Stimulated activated CD8-positive, alpha-beta memory T cell treated with anti-CD3 and anti-CD28 coated beads, Interleukin-12 subunit alpha, Interleukin-12 subunit beta, amount 100 ng/mL, for 24 hours (primary cell): ENCODE results near the gene HES6.

Experiments
- DNase-seq: peaks from one replicate; pipeline ENCODE4 v3.0.0-alpha.2; 2020; ENCODE audit errors: extremely low read depth

HES6 gene, protein sequence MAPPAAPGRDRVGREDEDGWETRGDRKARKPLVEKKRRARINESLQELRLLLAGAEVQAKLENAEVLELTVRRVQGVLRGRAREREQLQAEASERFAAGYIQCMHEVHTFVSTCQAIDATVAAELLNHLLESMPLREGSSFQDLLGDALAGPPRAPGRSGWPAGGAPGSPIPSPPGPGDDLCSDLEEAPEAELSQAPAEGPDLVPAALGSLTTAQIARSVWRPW

DNA sequence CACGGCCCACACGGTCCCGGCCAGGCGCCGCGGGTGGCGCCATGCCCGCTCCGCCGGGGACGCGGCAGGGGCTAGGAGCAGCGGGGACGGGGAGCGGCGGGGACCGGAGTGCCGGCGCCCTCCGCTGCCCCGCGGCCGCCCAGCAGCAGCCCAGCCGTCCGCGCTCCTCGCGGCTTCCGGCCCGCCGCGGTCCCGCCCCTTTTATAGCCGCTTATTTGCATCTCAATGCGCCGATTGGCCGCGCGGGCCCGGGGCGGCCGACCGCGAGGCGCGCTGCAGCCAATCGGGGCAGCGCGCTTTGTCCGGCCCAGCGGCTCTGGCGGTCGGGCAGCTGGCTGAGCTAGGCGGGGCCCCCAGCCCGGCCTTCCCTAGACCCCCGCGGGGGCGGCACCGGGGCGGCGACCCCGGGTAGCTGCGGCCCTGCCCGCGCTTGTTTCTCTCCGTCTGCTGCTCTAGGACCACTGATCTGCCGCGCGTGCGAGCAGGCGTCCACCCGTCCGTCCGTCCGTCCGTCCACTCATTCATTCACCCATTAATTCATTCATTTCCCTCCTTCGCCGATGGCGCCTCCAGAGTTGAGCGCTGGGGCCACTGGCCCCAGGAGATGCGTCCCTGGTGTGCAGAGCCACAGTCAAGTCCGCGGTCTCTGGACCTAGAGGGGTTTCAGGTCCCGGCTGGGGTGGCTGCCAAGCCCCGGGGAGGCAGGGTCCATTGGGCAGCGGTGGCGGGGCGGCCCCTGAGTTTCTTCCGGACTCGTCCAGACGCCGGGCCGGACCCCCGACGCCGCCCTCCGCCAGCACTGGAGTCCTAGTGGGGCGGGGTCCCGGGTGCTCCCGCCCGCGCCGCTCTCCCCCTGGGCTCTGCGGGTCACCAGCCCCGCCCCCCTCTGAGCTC is at the start of gene HES6:
Gene HES6, minus strand, starts transcription at position 176 of the 894 bp plus-strand sequence. Its CDS starts 133 bp downstream, at position 43.
- DNase-seq: peak; percentile 55

DNA sequence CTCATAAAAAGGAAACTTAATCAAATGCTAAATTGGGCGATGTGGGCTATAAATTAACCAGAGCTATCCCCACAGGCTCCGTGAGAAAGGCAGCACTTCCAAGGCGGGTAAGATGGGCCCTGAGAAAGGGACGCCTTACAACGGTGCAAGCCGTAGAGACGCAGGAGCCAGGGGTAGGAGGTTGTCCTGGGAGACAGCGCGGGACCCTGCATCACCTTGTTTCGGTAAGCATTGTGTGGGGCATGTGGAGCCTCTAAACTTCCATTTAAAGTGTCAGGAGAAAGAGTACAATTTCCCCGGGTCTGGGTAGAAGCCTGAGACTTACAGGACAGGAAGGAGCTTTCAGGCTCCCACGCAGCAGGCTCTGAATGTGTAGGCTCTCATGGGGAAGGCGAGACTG is 49.7 kb upstream of the HES6 start:
- no peak for DNase-seq

DNA sequence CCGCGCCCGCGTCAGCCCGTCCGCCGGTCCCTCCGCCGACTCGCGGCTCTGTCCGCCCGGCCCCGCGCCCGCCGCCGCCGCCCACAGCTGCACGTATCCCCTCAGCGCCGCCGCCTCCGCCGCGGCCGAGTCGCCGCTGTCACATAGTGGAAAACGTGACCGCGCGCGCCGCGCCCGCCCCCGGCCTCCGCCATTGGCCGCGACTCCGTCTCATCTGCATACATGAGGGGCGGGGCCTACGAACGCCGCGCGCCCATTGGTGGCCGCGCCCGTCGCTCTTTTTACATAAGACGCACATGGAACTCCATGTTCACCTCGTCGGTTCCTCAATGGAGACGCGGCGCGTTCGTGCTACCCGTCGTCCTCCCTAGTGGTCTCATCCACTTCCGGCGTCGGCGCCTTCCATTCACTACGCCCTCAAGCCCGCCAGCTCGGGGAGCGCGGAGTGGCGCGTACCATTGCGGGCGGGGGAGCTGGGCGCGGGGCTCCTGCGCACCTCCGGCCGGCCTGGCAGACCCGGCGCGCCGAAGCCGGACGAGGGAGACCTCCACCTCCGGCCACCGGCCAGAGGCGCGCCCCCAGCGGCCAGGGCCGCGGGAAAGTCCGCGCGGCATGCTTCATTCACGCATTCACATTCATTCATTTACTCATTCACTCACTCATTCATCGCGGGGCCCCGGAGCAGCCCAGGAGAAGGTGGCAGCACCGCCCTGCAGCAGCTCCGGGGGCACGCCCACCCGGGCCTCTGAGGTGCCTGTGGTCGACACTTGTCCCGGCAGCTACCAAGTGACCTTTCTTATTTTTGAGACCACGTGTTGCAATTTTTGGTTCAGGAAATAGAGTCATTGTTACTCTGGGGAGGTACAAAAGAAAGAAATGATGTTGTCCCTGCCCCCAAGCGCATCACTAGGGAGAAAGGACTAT is 49.1 kb upstream of the HES6 start:
- DNase-seq: peak; percentile 88

DNA sequence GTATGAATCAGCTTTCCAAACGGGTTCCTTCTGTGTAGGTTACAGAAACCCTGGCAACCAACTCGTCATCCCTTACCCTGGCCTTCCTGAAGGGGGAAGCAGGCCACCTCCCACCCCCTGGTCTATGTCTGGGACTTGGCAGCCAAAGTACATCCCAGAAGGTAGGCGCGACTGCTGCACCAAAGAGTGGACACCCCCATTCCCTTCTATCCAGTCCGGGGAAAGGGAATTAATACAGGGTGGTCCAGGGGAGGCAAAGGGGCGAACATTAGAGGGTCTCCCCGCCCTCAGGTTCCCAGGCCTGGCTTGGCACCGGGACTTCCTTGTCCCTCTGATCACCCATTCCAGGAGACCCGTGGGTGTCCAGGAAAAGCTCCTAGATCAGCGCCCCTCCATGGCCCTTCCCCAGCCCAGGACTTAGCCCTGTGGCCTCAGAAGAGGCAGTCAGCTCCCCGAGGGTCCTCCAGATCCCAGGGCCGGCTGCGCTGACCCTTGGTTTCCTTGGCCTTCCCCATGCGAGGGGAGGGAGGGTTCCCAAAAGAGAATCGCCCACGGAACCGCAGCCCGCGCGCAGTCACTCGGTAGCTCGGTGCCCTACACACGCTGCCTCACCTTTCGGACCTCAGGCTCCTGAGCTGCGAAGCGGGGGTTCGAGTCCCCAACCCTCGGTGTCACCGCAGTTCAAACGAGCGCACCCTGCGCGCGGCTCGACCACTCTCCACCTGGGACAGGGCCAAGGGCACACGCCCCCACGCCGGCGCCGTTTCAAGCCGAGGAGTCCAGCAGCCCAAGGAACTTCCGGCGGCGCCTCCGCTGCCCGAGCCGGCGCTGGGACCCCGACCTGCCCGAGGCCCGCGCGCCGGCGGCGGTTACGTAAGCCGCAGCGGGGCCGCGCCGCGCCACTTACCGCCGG is 48.2 kb upstream of the HES6 start, which contains the start of gene PER2:
Gene PER2, minus strand, starts transcription at position 874 of the 913 bp plus-strand sequence. CDS start 10,674 bp downstream, outside the sequence.
- no peak for DNase-seq

DNA sequence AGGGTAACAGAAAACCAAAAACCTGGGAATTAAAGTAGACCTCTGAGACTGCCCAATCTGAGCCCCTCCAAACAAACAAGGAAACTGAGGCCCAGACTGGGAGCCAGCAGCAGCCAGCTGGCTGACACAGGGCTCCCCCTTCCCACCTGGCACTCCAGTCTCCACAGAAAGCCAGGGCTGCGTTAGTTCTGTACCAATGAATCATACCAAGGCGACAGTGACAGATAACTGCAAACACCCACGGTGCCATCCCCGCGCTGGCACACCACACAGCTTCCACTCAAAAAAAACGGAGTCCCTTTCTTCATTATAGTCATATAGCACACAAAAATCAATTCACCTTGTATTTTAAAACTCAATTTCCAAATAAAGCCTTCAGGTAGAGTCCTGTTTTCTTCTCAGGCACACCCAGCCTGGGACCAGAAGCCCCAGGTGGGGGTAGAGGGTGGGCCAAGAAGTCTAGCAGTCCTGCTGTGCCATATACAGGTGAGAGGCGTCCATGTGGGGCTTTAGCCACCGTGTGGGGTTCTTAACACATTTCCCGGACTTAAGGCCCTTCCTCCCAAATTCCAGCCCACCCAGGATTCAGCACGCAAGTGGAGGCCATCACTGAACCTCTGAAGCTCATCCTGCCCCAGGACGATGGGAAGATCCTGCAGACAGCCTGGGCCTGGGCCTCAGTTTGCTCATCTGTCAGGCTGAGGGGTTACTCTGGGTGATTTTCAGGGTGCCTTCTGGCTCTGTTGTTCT is 47.3 kb upstream of the HES6 start:
- no peak for DNase-seq

DNA sequence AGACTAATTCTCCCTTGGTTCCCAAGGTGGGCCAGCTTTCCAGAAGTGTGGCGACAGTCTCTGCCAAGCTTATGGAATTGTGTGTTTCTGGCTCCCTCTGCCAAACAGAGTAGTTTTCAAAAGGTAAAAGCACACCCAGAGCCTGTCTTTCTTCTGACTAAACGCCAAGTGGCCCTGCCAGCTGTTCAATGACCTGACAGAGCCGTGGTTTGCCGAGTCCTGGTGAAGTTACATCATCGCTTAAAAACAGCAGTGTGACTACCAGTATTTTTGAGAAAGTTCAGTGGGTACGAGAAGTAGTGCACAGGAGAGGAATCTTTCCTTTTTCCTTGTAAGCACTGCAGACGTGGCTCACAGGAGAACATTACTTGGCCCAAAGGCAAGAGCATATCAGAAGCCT is 46.7 kb upstream of the HES6 start:
- no peak for DNase-seq

DNA sequence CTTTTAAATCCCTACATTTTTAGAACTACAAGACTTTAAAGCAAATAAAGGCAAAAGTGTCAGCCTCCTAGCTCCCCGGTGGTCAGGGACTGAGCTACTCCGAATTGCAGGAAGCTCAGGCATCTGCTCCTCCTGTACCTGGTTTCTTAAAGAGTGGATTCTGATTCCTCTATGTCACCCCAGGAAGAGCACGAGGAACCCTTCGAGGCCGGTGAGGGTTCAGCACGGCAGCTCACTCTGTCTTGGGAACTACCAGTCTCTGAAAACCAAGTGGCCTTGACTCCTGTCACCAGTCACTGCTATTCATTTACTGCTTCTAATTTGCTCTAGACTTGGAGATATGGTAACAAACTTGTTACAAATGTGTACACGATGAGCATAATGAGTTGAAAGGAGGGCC is 46.3 kb upstream of the HES6 start:
- no peak for DNase-seq

DNA sequence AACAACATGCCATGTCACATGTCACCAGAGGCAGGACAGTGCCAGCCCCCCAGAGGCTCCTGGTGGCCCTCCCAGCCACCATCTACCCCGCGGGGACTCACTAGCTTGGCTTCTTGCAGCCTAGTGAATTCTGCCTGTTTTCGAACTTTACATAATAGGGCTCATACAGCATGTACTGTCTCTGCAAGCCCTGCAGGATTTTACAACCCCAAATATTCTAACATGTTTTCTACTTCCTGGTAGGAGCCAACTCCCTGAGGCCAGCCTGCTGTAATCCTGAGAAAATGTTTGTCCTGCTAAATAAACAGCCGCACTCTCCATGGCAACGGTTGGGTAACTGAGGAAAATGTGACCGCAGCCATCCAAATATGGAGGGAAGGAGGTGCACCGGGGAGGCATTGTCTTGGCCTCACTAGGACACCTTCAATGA is 45.8 kb upstream of the HES6 start:
- no peak for DNase-seq

DNA sequence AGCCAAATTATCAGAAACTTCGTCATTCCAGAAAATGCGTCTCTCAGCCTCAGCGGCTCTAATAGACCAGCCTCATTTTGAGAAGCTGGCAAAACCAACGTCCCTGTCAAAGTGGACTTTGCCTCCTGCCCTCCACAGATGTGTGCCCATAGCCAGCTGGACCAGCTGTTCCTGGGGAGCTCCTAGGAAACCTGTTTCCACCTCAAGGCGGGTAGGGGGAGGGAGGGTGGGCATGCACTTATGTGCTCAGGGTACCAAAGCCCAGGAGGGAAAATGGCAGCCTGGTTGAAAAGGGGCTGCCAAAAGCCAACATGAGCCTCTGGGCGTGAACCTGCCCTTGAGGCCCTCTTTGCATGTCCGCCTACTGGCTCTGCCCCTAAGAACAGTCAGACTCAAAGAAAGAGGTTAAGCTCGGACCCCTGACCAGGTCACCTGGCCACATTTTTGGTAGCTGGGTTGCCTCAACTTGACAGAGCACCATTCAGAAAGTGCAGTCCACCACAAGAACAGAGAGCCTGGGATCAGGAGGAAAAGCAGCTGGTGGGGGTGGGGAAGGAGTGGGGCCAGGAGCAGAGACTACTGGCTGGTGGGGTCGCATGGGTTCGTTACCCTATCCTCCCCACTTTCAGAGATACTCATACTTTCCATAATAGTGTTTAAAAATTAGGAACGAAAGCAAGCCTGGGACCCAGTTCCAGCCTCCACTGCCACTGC is 45.1 kb upstream of the HES6 start:
- DNase-seq: no peak

DNA sequence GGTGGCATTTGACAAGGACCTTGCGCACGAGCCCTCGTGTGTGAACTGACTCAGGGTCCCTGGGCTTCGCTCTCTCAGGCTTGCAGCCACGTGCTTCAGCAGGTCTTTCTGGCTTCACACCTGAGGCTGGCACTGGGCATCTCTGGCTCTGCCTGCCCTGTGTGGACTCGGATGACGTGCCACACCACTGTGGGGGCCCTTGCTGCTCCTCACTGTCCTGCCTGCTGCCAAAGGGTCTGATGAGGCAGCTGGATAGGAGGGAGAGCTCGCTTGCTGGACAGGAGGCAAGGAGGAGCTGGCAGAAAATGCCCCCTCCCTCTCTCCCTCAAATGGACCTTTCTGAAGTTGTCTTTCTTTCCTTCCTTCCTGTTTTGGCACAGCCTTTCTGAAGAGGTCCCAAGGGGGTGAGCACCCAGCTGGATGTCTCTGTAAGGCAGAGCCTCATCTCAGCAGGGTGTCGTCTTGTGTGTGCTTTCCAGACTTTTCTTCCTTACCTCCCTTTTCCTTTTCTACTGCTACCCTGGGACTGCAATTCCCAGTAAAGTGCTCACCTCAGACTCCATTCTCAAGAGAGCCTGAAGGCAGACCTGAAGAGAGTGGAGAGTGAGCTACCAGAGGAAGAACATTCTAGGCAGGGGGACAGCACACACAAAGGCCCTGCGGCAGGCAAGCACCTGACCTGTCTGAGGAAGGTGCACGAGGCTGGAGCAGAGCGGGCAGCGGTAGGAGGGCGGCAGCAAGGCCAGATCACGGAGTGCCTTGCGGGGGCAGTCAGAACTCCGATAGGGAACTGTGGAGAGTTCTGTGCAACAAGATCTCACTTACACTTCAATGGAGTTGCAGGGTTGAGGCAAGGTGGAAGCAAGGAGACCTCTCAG is 43.3 kb upstream of the HES6 start:
- no peak for DNase-seq

DNA sequence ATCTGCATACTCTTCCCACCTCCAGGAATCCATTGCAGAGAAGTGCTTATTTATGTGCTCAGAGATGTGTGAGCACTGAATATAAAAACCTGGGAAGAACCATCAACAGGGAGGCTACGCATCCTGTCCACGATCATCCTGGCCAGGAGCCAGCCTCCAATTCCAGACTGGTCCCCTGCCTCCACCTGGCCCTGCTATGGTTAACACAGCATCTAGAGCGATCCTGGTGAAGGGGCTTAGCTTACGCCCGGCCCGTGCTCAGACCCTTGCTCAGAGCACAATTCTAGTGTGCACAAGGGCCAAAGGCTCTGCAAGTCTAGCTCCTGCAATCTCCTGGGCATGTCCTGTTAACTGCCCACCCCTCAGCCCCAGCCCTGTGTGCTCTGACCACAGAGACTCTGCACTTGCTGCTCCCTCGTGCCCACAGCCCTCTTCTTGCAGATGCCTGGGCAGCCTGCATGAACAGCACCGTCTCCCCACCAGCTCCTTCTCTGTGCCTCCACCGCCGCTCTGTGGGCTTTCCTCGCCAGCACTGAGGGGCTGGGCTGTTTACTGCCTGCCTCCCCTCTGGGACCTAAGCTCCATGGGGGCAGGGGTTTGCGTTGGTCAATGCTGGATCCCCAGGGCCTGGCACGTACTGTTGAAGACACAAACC is 42.1 kb upstream of the HES6 start:
- no peak for DNase-seq

DNA sequence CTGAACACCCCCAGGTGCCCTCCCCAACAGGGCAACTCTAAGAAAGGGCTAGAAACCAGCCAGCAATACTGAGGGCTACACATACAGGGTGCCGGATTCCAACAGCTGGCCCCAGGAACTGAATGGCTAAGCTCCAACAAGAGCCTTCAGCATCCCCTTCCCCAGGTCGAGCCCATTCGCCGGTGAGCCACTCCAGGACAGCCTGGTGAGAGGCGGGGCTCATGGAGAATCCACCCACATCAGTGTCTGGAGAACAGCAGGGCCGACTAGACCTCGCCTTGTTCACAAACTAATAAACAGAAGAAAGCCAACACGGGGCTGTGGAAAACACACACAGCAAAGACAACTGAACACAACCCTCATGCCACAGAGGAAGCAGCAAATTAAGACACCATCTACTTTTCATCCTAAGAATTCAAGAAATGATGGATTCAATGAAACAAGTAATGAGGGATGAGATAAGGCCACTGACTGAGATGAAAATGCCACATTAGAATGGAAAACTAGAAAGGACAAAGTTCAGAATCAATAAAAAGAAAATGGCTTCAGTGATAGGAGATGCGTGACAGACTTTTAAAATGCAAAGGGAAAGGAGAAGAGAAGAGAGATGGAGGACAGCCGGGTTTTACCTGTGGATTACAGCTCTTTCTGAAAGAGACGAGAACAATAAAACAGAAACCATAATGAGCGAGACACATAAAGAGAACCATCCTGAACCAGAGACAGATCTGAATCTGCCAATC is 40.4 kb upstream of the HES6 start:
- DNase-seq: no peak

DNA sequence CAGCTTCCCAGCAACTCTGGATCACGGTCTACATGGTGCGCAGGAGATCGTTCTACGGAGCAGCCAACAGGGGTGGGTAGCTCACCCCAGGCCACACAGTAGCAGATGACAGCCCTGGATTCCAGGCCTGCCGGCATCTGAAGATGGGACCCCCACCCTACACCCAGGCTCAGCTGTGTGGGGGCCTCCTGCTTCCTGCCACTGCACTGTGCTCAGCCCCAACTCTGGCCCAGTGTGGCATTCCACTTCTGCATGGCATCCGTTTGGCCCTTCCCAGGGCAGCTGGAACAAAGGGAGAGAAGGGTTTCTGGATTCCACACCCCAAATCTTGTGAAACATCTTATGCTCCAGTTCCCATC is 39.5 kb upstream of the HES6 start:
- DNase-seq: no peak

DNA sequence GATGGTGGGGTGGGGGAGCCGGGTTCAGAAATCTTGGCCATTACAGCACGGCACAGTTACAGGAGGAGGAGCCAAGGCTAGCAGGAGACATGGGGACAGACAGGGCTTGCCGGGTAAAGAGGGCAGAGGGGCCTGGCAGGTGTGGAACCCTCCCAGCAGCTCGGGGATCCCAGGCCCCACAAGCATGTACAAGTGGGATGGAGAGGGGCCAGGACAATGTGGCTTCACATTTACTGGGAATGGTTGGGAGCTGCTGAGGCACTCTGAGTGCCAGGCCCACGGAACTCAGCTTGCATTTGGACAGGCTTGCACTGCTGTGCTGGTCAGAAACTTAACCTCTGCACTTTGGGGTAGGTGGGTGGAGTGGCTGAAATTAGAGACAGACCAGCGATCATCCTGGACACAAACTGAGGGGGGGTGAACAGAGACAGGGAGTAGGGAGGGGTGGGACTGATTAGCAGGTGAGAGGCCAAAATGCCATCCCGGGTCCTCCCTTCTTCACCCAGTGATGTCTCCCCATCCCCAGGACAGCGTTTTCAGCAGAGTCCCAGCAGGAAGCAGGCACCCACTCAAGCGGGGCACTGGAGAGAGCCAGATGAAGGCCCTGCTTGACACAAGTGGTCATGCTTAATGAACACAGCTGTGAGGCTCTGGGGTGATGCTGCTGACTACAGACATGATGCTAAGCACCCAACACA is 38.9 kb upstream of the HES6 start:
- no peak for DNase-seq

DNA sequence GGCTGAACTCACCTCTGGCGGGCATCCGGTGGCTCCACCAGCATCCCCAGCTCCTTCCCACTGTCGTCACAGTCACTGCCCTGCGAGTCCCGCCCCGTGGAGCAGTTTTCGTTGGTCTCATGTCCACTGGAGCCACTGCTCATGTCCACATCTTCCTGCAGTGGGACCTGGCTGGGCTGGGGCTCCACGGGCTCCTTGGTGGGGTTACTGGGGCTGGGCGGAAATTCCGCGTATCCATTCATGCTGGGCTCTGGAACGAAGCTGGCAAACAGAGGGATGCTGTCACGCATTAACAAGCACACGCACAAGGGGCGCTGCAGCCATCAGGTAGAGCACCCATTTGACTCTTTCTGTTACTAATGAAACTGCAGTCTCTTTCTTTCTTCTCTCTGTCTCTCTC is 37.9 kb upstream of the HES6 start:
- no peak for DNase-seq

DNA sequence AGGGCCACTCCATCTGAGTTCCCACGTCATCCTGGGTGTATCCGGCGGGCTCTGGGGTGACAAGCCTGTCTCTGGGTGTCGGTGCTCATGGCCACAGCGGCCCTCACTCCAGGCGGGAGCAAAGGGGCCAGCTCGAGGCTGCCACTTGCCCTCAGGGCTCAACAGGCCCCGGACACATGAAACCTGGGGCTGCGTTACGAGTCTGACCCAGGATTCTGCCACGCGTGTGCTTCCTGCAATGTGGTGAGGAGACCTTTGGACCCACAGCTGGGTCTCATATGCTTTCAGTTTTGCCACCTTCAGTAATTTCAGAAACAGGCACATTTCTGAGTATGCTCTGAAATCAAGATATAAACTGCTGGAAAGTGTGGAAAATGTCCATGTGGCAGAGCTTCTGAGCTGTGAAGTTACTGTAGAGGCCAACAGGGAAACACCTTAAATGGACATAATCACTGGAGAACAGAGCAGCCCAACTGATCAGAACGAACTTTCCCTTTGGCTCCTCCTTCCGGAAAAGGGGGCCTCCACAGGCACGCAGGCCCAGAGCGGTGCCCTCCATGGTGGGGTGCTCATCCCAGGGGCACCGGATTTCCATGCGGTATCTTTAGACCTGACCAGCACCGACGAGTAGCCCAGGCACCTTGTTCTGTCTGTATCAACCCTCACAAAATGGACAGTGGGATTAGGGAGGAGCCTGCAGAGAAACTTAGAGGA is 34.5 kb upstream of the HES6 start:
- DNase-seq: no peak
